Uterus (tissue), 2 donors: Measurements from ENCODE around the gene TBCD.

Experiments
- CTCF ChIP-seq, 4 experiments: fragments of 200-600 bp in 2 of 4; fragments of 450-650 bp in 2 of 4; sonication (generic) in 2 of 4; IDR thresholded peaks; one replicate each; pipeline ENCODE4 v1.5.1; 2016 to 2019; ENCODE audit warnings: antibody characterized with exemption in 4 of 4, mild to moderate bottlenecking in 2 of 4, moderate library complexity in 1 of 4
- POLR2A ChIP-seq, 2 donors: fragments of 450-650 bp; IDR thresholded peaks; one replicate each; pipeline ENCODE4 v1.6.1; 2016; ENCODE audit warnings: antibody characterized with exemption in 2 of 2, mild to moderate bottlenecking in 1 of 2, moderate library complexity in 1 of 2

GRCh38 chr17:82914375-82914774 is 162.5 kb downstream of the TBCD start:
- no peak for TF ChIP-seq POLR2A (IDR thresholded peaks at IDR 0.05)
- peak in 3 of 4 experiments; percentile 19 to 27 (median 24) for TF ChIP-seq CTCF (IDR thresholded peaks at IDR 0.05)
